Keratinocyte (primary cell): Measurements from ENCODE around the gene ABI3BP.

Experiments used
- EZH2 ChIP-seq: IDR thresholded peaks from one replicate; pipeline ENCODE4 v1.6.1; 2012; ENCODE audit warnings: inconsistent platforms, mild to moderate bottlenecking, low read length, moderate library complexity
- TF ChIP-seq, protein P1 (sequence below), 3 experiments: IDR thresholded peaks in 1 of 3; conservative IDR thresholded peaks in 1 of 3; optimal IDR thresholded peaks in 1 of 3; 2 replicates in 2 of 3; 3 replicates in 1 of 3; pipeline versions ENCODE3 to v1.5.1; 2011; ENCODE audit warnings: low read length in 3 of 3, mild to moderate bottlenecking in 3 of 3, moderate library complexity in 2 of 3, control low read depth in 1 of 3, inconsistent platforms in 1 of 3; ENCODE audit not compliant: insufficient read depth in 2 of 3; ENCODE audit errors: extremely low read depth in 1 of 3

DNA sequence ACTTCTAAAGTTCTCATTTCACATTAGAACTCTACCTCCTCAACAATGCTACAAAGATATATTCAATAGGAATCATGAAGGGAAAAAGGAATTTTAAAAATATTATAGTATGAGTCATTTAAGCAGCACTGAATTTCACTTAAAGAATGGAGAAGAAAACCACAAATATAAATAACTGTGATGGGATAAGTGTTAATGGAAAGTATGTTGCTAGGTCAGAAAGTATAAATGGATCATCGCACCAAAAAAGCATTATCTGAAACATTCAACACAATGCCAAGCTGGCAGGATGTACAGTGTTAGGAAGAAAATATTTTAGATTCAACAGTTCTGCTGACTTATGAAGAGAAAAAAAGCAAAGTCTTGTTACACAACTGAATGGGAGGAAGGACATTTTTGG lies 182.6 kb downstream of the ABI3BP start:
- TF ChIP-seq, protein P1, sequence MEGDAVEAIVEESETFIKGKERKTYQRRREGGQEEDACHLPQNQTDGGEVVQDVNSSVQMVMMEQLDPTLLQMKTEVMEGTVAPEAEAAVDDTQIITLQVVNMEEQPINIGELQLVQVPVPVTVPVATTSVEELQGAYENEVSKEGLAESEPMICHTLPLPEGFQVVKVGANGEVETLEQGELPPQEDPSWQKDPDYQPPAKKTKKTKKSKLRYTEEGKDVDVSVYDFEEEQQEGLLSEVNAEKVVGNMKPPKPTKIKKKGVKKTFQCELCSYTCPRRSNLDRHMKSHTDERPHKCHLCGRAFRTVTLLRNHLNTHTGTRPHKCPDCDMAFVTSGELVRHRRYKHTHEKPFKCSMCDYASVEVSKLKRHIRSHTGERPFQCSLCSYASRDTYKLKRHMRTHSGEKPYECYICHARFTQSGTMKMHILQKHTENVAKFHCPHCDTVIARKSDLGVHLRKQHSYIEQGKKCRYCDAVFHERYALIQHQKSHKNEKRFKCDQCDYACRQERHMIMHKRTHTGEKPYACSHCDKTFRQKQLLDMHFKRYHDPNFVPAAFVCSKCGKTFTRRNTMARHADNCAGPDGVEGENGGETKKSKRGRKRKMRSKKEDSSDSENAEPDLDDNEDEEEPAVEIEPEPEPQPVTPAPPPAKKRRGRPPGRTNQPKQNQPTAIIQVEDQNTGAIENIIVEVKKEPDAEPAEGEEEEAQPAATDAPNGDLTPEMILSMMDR (optimal IDR thresholded peaks at IDR 0.05 in 1 of 3, IDR thresholded peaks at IDR 0.05 in 1 of 3, conservative IDR thresholded peaks at IDR 0.05 in 1 of 3; ENCODE audit: extremely low read depth in 1 of 3, insufficient read depth in 2 of 3, low read length in 3 of 3) = no peak
- TF ChIP-seq EZH2 = no peak
